GM12878 (cell line): ENCODE measurements around the gene INO80E. TPM values are rescaled to one million over a fixed set of nuclear protein-coding genes. Genes with fewer than 3 reads are reported as not detected.

Experiments used
- ATAC-seq: fragments of 200-7000 bp; cut with Tn5 transposase; 3 replicates; pipeline ENCODE4 v1.9.1; 2020; ENCODE audit warnings: mild to moderate bottlenecking, moderate library complexity
- BruUV-seq: library from RNA; stranded (reverse); fragments of 400-500 nt; replicated peaks from 2 replicates; lab custom pipeline; 2021; lab: Mats Ljungman, UMichigan
- CTCF ChIA-PET: fragments of 300-600 bp; sonication (Branson Sonifier 250); formaldehyde crosslinking; extraction: SDS; loops from one replicate; lab custom pipeline; 2021; ENCODE audit warnings: inconsistent platforms; lab: Yijun Ruan, JAX
- POLR2A ChIA-PET: fragments of 350-600 bp; formaldehyde crosslinking; extraction: SDS; loops from one replicate; lab custom pipeline; 2021; ENCODE audit warnings: inconsistent platforms; lab: Charles Lee
- RAD21 ChIA-PET: fragments of 300-600 bp; sonication (Branson Sonifier 250); formaldehyde crosslinking; loops from one replicate; lab custom pipeline; 2023; ENCODE audit warnings: antibody characterized with exemption; ENCODE audit not compliant: unreplicated experiment; lab: Charles Lee
- SMC1A ChIA-PET: fragments of 300-600 bp; sonication (Branson Sonifier 250); formaldehyde crosslinking; loops from one replicate; lab custom pipeline; 2023; ENCODE audit not compliant: unreplicated experiment, uncharacterized antibody; lab: Charles Lee
- DNase-seq: peaks from one replicate; pipeline ENCODE4 v3.0.0-alpha.2; 2011; ENCODE audit warnings: low read depth, low spot score
- FAIRE-seq: peaks from 3 replicates; lab custom pipeline; 2011; peaks lifted over from hg19 to GRCh38; lab: Jason Lieb, UNC
- H2AFZ ChIP-seq: 2 replicates; pipeline ENCODE4 v1.6.0; 2011; ENCODE audit warnings: low read depth, low read length, control low read depth; ENCODE audit not compliant: control insufficient read depth
- H3K27ac ChIP-seq: 2 replicates; pipeline ENCODE4 v1.5.1; 2011; ENCODE audit warnings: control low read depth; ENCODE audit not compliant: control insufficient read depth, insufficient read depth
- H3K27me3 ChIP-seq, 2 experiments: replicated peaks in 1 of 2; 2 replicates each; pipeline versions ENCODE4 v1.6.0 to v1.6.1; 2011; ENCODE audit warnings: low read length in 1 of 2; ENCODE audit not compliant: control insufficient read depth in 2 of 2, insufficient read depth in 2 of 2
- H3K36me3 ChIP-seq, 2 experiments: 2 replicates each; pipeline ENCODE4 v1.5.1; 2011; ENCODE audit warnings: low read length in 1 of 2; ENCODE audit not compliant: control insufficient read depth in 2 of 2, insufficient read depth in 2 of 2
- H3K4me1 ChIP-seq: 2 replicates; pipeline ENCODE4 v1.6.1; 2011; ENCODE audit warnings: mild to moderate bottlenecking, low read length, moderate library complexity, mixed read lengths; ENCODE audit not compliant: control insufficient read depth, insufficient read depth
- H3K4me2 ChIP-seq: 2 replicates; pipeline ENCODE4 v1.6.0; 2011; ENCODE audit warnings: control low read depth; ENCODE audit not compliant: control insufficient read depth, insufficient read depth
- H3K4me3 ChIP-seq: fragments of 200-600 bp; sonication (generic); 2 replicates; pipeline ENCODE4 v1.5.1; 2016
- H3K79me2 ChIP-seq: 2 replicates; pipeline ENCODE4 v1.6.0; 2011; ENCODE audit warnings: low read length; ENCODE audit not compliant: control insufficient read depth, insufficient read depth
- H3K9ac ChIP-seq: 2 replicates; pipeline ENCODE4 v1.8.0; 2011; ENCODE audit warnings: low read length, control low read depth, mixed read lengths; ENCODE audit not compliant: control insufficient read depth, insufficient read depth
- H3K9me3 ChIP-seq: replicated peaks from 3 replicates; pipeline ENCODE4 v1.5.1; 2011; ENCODE audit warnings: mild to moderate bottlenecking, low read length; ENCODE audit not compliant: control insufficient read depth, insufficient read depth
- H4K20me1 ChIP-seq: 2 replicates; pipeline ENCODE4 v1.6.0; 2011; ENCODE audit not compliant: control insufficient read depth, insufficient read depth
- BCL11A ChIP-seq: IDR thresholded peaks from 2 replicates; pipeline ENCODE4 v1.6.1; 2011; ENCODE audit warnings: low read depth, low read length
- CEBPB ChIP-seq, 2 experiments: fragments of 150-350 bp in 1 of 2; IDR thresholded peaks; 2 replicates each; pipeline ENCODE4 v1.6.1; 2012 to 2014; ENCODE audit warnings: low read depth in 2 of 2, low read length in 2 of 2, borderline replicate concordance in 1 of 2, inconsistent platforms in 1 of 2
- CHD2 ChIP-seq: IDR thresholded peaks from 2 replicates; pipeline ENCODE4 v1.6.1; 2011; ENCODE audit warnings: low read depth, low read length, improper control_type of control experiment, borderline replicate concordance
- CHD4 ChIP-seq: fragments of 200-600 bp; sonication (generic); IDR thresholded peaks from 2 replicates; pipeline ENCODE4 v1.6.1; 2016; ENCODE audit warnings: mild to moderate bottlenecking
- DPF2 ChIP-seq: fragments of 450-650 bp; IDR thresholded peaks from 2 replicates; pipeline ENCODE4 v1.6.1; 2017; ENCODE audit warnings: mild to moderate bottlenecking
- EED ChIP-seq: sonication (generic); IDR thresholded peaks from 2 replicates; pipeline ENCODE4 v1.6.1; 2016; ENCODE audit warnings: antibody characterized with exemption, low read depth
- ETV6 ChIP-seq, 2 experiments: fragments of 450-650 bp in 1 of 2; IDR thresholded peaks in 1 of 2; conservative IDR thresholded peaks in 1 of 2; 2 replicates each; pipeline ENCODE4 v1.6.1; 2014; ENCODE audit warnings: antibody characterized with exemption in 1 of 2, borderline replicate concordance in 1 of 2, low read depth in 1 of 2, mild to moderate bottlenecking in 1 of 2, moderate library complexity in 1 of 2
- HDAC6 ChIP-seq: fragments of 200-600 bp; sonication (generic); IDR thresholded peaks from one replicate; pipeline ENCODE4 v1.8.0; 2017; ENCODE audit warnings: antibody characterized with exemption; ENCODE audit not compliant: unreplicated experiment
- IKZF1 ChIP-seq: fragments of 450-650 bp; conservative IDR thresholded peaks from 2 replicates; pipeline ENCODE4 v1.6.1; 2017; ENCODE audit warnings: antibody characterized with exemption, mild to moderate bottlenecking
- JUND ChIP-seq: IDR thresholded peaks from 2 replicates; pipeline ENCODE4 v1.6.1; 2012; ENCODE audit warnings: low read depth, mild to moderate bottlenecking, low read length, improper control_type of control experiment, moderate library complexity
- MTA2 ChIP-seq: fragments of 450-650 bp; IDR thresholded peaks from 2 replicates; pipeline ENCODE4 v1.6.1; 2016; ENCODE audit warnings: low read depth, mild to moderate bottlenecking, moderate library complexity
- MXI1 ChIP-seq: fragments of 150-350 bp; IDR thresholded peaks from 2 replicates; pipeline ENCODE4 v1.6.1; 2011; ENCODE audit warnings: low read depth, mild to moderate bottlenecking, inconsistent platforms, low read length, improper control_type of control experiment
- NR2F1 ChIP-seq: fragments of 450-650 bp; conservative IDR thresholded peaks from 2 replicates; pipeline ENCODE4 v1.6.1; 2017; ENCODE audit warnings: mild to moderate bottlenecking
- RB1 ChIP-seq: fragments of 450-650 bp; formaldehyde crosslinking; IDR thresholded peaks from 2 replicates; pipeline ENCODE4 v1.6.1; 2017; ENCODE audit warnings: mild to moderate bottlenecking, borderline replicate concordance
- SIN3A ChIP-seq: IDR thresholded peaks from 2 replicates; pipeline ENCODE4 v1.6.1; 2012; ENCODE audit warnings: low read depth, low read length, improper control_type of control experiment
- TAF1 ChIP-seq: IDR thresholded peaks from 2 replicates; pipeline ENCODE4 v1.6.1; 2011; ENCODE audit warnings: mild to moderate bottlenecking, low read depth, low read length, borderline replicate concordance
- TCF3 ChIP-seq: IDR thresholded peaks from 2 replicates; pipeline ENCODE4 v1.6.1; 2012; ENCODE audit warnings: low read depth, mild to moderate bottlenecking, low read length, borderline replicate concordance; ENCODE audit not compliant: insufficient read depth
- WGBS: methylation state at CpG from one replicate; pipeline ENCODE4 v1.1.6; 2016; ENCODE audit warnings: low lambda C conversion rate; ENCODE audit not compliant: insufficient replicate concordance, insufficient coverage; ENCODE audit errors: missing lambda C conversion rate; 5-methylcytosine and 5-hydroxymethylcytosine counted together
- in situ Hi-C: fragments of 300-500 bp; cut with MboI; formaldehyde crosslinking; loops from 9 replicates; pipeline ENCODE4 v1.14.3; 2018; ENCODE audit warnings: mixed read lengths
- intact Hi-C: fragments of 100-400 bp; cut with micrococcal nuclease; formaldehyde crosslinking; loops from one replicate; pipeline ENCODE4 v1.14.2; 2022; ENCODE audit not compliant: unreplicated experiment
- polyA plus RNA-seq, 11 experiments: library from polyadenylated mRNA; depleted of rRNA in 4 of 11; unstranded in 6 of 11; stranded (reverse) in 5 of 11; fragments of >200 nt; fragmentation: Nextera tagmentation in 4 of 11; fragmentation: Illumina TruSeq in 1 of 11; extraction: Ambion mirVana in 4 of 11; extraction: Trizol in 1 of 11; gene quantifications; 1 replicate in 1 of 11; 2 replicates in 10 of 11; pipeline versions ENCODE4 v1.2.1 to v1.2.3, GENCODE V29; 2011 to 2016; ENCODE audit warnings: inconsistent platforms in 2 of 11, missing spikeins in 2 of 11, low read depth in 1 of 11
- total RNA-seq, 4 experiments: library from RNA; depleted of rRNA in 3 of 4; stranded (reverse); fragments of >200 nt in 3 of 4; fragmentation: Illumina TruSeq in 1 of 4; extraction: Trizol in 1 of 4; gene quantifications; 2 replicates each; pipeline versions ENCODE4 v1.2.1 to v1.2.3, GENCODE V29; 2013 to 2021
- TF ChIP-seq, protein P1 (sequence below): fragments of 450-650 bp; IDR thresholded peaks from 2 replicates; pipeline ENCODE4 v1.6.1; 2017; ENCODE audit warnings: low read depth, mild to moderate bottlenecking, moderate library complexity
- TF ChIP-seq, protein P2 (sequence below): fragments of 450-650 bp; IDR thresholded peaks from 2 replicates; pipeline ENCODE4 v1.6.1; 2018; ENCODE audit warnings: borderline replicate concordance, mild to moderate bottlenecking; ENCODE audit not compliant: partially characterized antibody
- TF ChIP-seq, protein P3 (sequence below): IDR thresholded peaks from 2 replicates; pipeline ENCODE4 v1.6.1; 2012; ENCODE audit warnings: low read depth, low read length, improper control_type of control experiment

The INO80E gene
- total and polyA plus RNA-seq, 10 of the 15 experiments (the other 5 are each of a cell fraction or from before 2014, with no cell fraction given): 0.39 to 74.0 (median 33.0) TPM

DNA sequence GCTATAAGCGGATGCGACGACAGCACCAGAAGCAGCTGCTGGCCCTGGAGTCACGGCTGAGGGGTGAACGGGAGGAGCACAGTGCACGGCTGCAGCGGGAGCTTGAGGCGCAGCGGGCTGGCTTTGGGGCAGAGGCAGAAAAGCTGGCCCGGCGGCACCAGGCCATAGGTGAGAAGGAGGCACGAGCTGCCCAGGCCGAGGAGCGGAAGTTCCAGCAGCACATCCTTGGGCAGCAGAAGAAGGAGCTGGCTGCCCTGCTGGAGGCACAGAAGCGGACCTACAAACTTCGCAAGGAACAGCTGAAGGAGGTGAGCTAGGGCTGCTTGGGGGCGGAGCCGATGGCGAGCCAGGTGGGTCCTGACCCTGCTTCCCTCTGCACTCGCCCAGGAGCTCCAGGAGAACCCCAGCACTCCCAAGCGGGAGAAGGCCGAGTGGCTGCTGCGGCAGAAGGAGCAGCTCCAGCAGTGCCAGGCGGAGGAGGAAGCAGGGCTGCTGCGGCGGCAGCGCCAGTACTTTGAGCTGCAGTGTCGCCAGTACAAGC, 10.7 kb upstream of the INO80E start:
- Histone ChIP-seq H3K79me2 (no peaks in the 10 kb centered on the region), H3K27me3 (no peaks in the 10 kb centered on the region), H3K4me2 (no peak overlapping the region), H2AFZ (no peak overlapping the region), H4K20me1 (no peaks in the 10 kb centered on the region), H3K4me3 (no peak overlapping the region), H3K36me3 (peaks cover 18 to 41% of the 10 kb centered on the region in 2 experiments), H3K9me3 (no peaks in the 10 kb centered on the region), H3K27ac (no peak overlapping the region), H3K9ac (no peak overlapping the region), H3K4me1 (no peaks in the 10 kb centered on the region)
- TF ChIP-seq EED: no peak
- no peak for TF ChIP-seq CEBPB (IDR thresholded peaks at IDR 0.05; ENCODE audit: borderline replicate concordance in 1 of 2, low read depth in 2 of 2, low read length in 2 of 2)
- no peak for TF ChIP-seq MTA2
- TF ChIP-seq DPF2: no peak
- TF ChIP-seq, protein P1, sequence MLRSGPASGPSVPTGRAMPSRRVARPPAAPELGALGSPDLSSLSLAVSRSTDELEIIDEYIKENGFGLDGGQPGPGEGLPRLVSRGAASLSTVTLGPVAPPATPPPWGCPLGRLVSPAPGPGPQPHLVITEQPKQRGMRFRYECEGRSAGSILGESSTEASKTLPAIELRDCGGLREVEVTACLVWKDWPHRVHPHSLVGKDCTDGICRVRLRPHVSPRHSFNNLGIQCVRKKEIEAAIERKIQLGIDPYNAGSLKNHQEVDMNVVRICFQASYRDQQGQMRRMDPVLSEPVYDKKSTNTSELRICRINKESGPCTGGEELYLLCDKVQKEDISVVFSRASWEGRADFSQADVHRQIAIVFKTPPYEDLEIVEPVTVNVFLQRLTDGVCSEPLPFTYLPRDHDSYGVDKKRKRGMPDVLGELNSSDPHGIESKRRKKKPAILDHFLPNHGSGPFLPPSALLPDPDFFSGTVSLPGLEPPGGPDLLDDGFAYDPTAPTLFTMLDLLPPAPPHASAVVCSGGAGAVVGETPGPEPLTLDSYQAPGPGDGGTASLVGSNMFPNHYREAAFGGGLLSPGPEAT: no peak
- TF ChIP-seq, protein P2, sequence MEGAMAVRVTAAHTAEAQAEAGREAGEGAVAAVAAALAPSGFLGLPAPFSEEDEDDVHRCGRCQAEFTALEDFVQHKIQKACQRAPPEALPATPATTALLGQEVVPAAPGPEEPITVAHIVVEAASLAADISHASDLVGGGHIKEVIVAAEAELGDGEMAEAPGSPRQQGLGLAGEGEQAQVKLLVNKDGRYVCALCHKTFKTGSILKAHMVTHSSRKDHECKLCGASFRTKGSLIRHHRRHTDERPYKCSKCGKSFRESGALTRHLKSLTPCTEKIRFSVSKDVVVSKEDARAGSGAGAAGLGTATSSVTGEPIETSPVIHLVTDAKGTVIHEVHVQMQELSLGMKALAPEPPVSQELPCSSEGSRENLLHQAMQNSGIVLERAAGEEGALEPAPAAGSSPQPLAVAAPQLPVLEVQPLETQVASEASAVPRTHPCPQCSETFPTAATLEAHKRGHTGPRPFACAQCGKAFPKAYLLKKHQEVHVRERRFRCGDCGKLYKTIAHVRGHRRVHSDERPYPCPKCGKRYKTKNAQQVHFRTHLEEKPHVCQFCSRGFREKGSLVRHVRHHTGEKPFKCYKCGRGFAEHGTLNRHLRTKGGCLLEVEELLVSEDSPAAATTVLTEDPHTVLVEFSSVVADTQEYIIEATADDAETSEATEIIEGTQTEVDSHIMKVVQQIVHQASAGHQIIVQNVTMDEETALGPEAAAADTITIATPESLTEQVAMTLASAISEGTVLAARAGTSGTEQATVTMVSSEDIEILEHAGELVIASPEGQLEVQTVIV: no peak
- no peak for TF ChIP-seq CHD4
- TF ChIP-seq NR2F1: no peak
- TF ChIP-seq, protein P3, sequence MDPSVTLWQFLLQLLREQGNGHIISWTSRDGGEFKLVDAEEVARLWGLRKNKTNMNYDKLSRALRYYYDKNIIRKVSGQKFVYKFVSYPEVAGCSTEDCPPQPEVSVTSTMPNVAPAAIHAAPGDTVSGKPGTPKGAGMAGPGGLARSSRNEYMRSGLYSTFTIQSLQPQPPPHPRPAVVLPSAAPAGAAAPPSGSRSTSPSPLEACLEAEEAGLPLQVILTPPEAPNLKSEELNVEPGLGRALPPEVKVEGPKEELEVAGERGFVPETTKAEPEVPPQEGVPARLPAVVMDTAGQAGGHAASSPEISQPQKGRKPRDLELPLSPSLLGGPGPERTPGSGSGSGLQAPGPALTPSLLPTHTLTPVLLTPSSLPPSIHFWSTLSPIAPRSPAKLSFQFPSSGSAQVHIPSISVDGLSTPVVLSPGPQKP: no peak
- TF ChIP-seq TAF1: no peak
- TF ChIP-seq JUND: no peak
- no peak for TF ChIP-seq TCF3
- no peak for TF ChIP-seq MXI1
- TF ChIP-seq HDAC6: no peak
- TF ChIP-seq CHD2: no peak
- no peak for TF ChIP-seq RB1
- no peak for TF ChIP-seq IKZF1
- TF ChIP-seq SIN3A: no peak
- no peak for TF ChIP-seq BCL11A
- no peak for TF ChIP-seq ETV6 (conservative IDR thresholded peaks at IDR 0.05 in 1 of 2, IDR thresholded peaks at IDR 0.05 in 1 of 2; ENCODE audit: borderline replicate concordance in 1 of 2, low read depth in 1 of 2)
- DNase-seq: no peak
- ChIA-PET RAD21 (interaction anchor here (1.0 kb wide), 1 partner anchor 9 kb away, joined by 3 read pairs; no protein-coding TSS in a partner anchor), SMC1A (interaction anchor here (1.0 kb wide), 1 partner anchor 9 kb away, joined by 3 read pairs; no protein-coding TSS in a partner anchor), POLR2A (interaction anchor here (1.4 kb wide), 1 partner anchor 9 kb away, joined by 3 read pairs; no protein-coding TSS in a partner anchor), CTCF (no interaction called here)
- TSS peak; percentile 22 for BruUV-seq
- in situ Hi-C loops: no loop called here
- ATAC-seq: no peak
- intact Hi-C loops: no loop called here
- WGBS: 94% methylated on average over 28 of the region's 28 CpGs
- FAIRE-seq: no peak
